HCT116 (cell line): ENCODE data around the gene ASPG. TPM values are rescaled to one million over a fixed set of nuclear protein-coding genes. Genes with fewer than 3 reads are reported as not detected.

ENCODE experiments used
- ATAC-seq: fragments of 200-7000 bp; cut with Tn5 transposase; 2 replicates; pipeline ENCODE4 v1.9.1; 2020; ENCODE audit warnings: mild to moderate bottlenecking, moderate library complexity
- BruUV-seq: library from RNA; stranded (reverse); fragments of 400-500 nt; replicated peaks from 2 replicates; lab custom pipeline; 2021; lab: Mats Ljungman, UMichigan
- CTCF ChIA-PET: fragments of 300-600 bp; sonication (Branson Sonifier 250); formaldehyde crosslinking; loops from one replicate; lab custom pipeline; 2021; ENCODE audit warnings: antibody characterized with exemption; lab: Charles Lee
- POLR2A ChIA-PET: fragments of 300-600, 350-600 bp; sonication (Branson Sonifier 250); formaldehyde crosslinking; loops from one replicate; lab custom pipeline; 2021; ENCODE audit warnings: antibody characterized with exemption; lab: Charles Lee
- RAD21 ChIA-PET, 2 experiments: fragments of 300-600 bp; sonication (Branson Sonifier 250); formaldehyde crosslinking; loops; one replicate each; lab custom pipeline; 2023; ENCODE audit warnings: low total read pairs in 2 of 2; ENCODE audit not compliant: uncharacterized antibody in 2 of 2, unreplicated experiment in 2 of 2, low non-redundant PET in 1 of 2; lab: Charles Lee
- DNase-seq: peaks from one replicate; pipeline ENCODE4 v3.0.0-alpha.2; 2010; ENCODE audit warnings: low read depth, low spot score
- H2AFZ ChIP-seq: fragments of 200-600 bp; shearing (Covaris generic), sonication (generic); 2 replicates; pipeline ENCODE4 v1.6.1; 2017; ENCODE audit warnings: low read depth, mixed run types, mixed read lengths, antibody characterized with exemption, low read length; ENCODE audit not compliant: poor library complexity, severe bottlenecking
- H3K27ac ChIP-seq: 2 replicates; pipeline ENCODE4 v1.5.1; 2012; ENCODE audit warnings: low read depth, low read length
- H3K27me3 ChIP-seq: fragments of 200-600 bp; sonication (generic); 2 replicates; pipeline ENCODE4 v1.6.1; 2016; ENCODE audit warnings: mixed run types, low read length, mixed read lengths; ENCODE audit not compliant: insufficient read depth
- H3K36me3 ChIP-seq, 2 experiments: fragments of 200-500 bp in 1 of 2; fragments of 200-600 bp in 1 of 2; sonication (Bioruptor generic) in 1 of 2; sonication (generic) in 1 of 2; 2 replicates each; pipeline versions ENCODE4 v1.5.1 to v1.6.1; 2014 to 2016; ENCODE audit warnings: low read length in 2 of 2, inconsistent platforms in 1 of 2, mixed read lengths in 1 of 2, mixed run types in 1 of 2; ENCODE audit not compliant: insufficient read depth in 2 of 2, control insufficient read depth in 1 of 2
- H3K4me1 ChIP-seq, 2 experiments: fragments of 200-600 bp in 1 of 2; sonication (generic) in 1 of 2; 2 replicates each; pipeline versions ENCODE4 v1.5.1 to v1.6.1; 2012 to 2017; ENCODE audit warnings: low read length in 2 of 2, inconsistent platforms in 1 of 2, mild to moderate bottlenecking in 1 of 2, mixed read lengths in 1 of 2, mixed run types in 1 of 2, moderate library complexity in 1 of 2; ENCODE audit not compliant: insufficient read depth in 2 of 2, control insufficient read depth in 1 of 2
- H3K4me2 ChIP-seq: fragments of 200-600 bp; sonication (generic); 2 replicates; pipeline ENCODE4 v1.6.1; 2017; ENCODE audit warnings: mixed run types, low read length, mixed read lengths
- H3K4me3 ChIP-seq, 2 experiments: fragments of 200-600 bp in 1 of 2; sonication (generic) in 1 of 2; replicated peaks in 1 of 2; 2 replicates each; pipeline ENCODE4 v1.5.1; 2011 to 2016; ENCODE audit warnings: low read length in 2 of 2, control low read depth in 1 of 2, low read depth in 1 of 2, mild to moderate bottlenecking in 1 of 2, mixed read lengths in 1 of 2, mixed run types in 1 of 2
- H3K79me2 ChIP-seq: fragments of 200-600 bp; sonication (generic); 2 replicates; pipeline ENCODE4 v1.6.1; 2017; ENCODE audit warnings: mild to moderate bottlenecking, mixed run types, low read length, moderate library complexity, mixed read lengths; ENCODE audit not compliant: insufficient read depth
- H3K9ac ChIP-seq: fragments of 200-600 bp; sonication (generic); 2 replicates; pipeline ENCODE4 v1.6.1; 2016; ENCODE audit warnings: low read length, mixed read lengths
- H3K9me2 ChIP-seq: fragments of 200-600 bp; sonication (generic), shearing (Covaris generic); 2 replicates; pipeline ENCODE4 v1.6.1; 2017; ENCODE audit warnings: mixed run types, mild to moderate bottlenecking, moderate library complexity; ENCODE audit not compliant: insufficient read depth
- H3K9me3 ChIP-seq, 2 experiments: fragments of 200-500 bp in 1 of 2; fragments of 200-600 bp in 1 of 2; sonication (Bioruptor generic) in 1 of 2; sonication (generic) in 1 of 2; 2 replicates each; pipeline ENCODE4 v1.6.1; 2014 to 2017; ENCODE audit warnings: low read length in 2 of 2, mixed read lengths in 2 of 2, inconsistent platforms in 1 of 2, low read depth in 1 of 2, mild to moderate bottlenecking in 1 of 2, mixed run types in 1 of 2, moderate library complexity in 1 of 2; ENCODE audit not compliant: control insufficient read depth in 1 of 2, insufficient read depth in 1 of 2
- H4K20me1 ChIP-seq: fragments of 200-600 bp; sonication (generic), shearing (Covaris generic); 2 replicates; pipeline ENCODE4 v1.6.1; 2017; ENCODE audit warnings: mixed run types, mild to moderate bottlenecking, moderate library complexity; ENCODE audit not compliant: insufficient read depth
- CBX3 ChIP-seq: IDR thresholded peaks from 2 replicates; pipeline ENCODE4 v1.6.1; 2012; ENCODE audit warnings: low read depth
- CTCF ChIP-seq, 3 experiments: fragments of 200-600 bp in 1 of 3; sonication (generic) in 1 of 3; IDR thresholded peaks in 2 of 3; conservative IDR thresholded peaks in 1 of 3; 2 replicates each; pipeline ENCODE4 v1.5.1; 2012 to 2017; ENCODE audit warnings: low read depth in 2 of 3, low read length in 2 of 3, antibody characterized with exemption in 1 of 3, borderline replicate concordance in 1 of 3, control low read depth in 1 of 3, mild to moderate bottlenecking in 1 of 3, mixed read lengths in 1 of 3, mixed run types in 1 of 3, moderate library complexity in 1 of 3; ENCODE audit not compliant: insufficient read depth in 1 of 3
- ELF1 ChIP-seq: IDR thresholded peaks from 2 replicates; pipeline ENCODE4 v1.6.1; 2012; ENCODE audit warnings: low read depth, borderline replicate concordance
- EZH2 ChIP-seq: fragments of 200-600 bp; sonication (generic); IDR thresholded peaks from 2 replicates; pipeline ENCODE4 v1.6.1; 2017; ENCODE audit warnings: antibody characterized with exemption, mixed run types
- FOSL1 ChIP-seq: IDR thresholded peaks from 2 replicates; pipeline ENCODE4 v1.6.1; 2012; ENCODE audit warnings: low read depth
- POLR2AphosphoS5 ChIP-seq: IDR thresholded peaks from 2 replicates; pipeline ENCODE4 v1.6.1; 2011; ENCODE audit warnings: mild to moderate bottlenecking, low read depth, low read length, moderate library complexity
- SIN3A ChIP-seq: IDR thresholded peaks from 2 replicates; pipeline ENCODE4 v1.6.1; 2012; ENCODE audit warnings: low read depth
- SP1 ChIP-seq: IDR thresholded peaks from 2 replicates; pipeline ENCODE4 v1.6.1; 2012; ENCODE audit warnings: low read depth
- SRF ChIP-seq: IDR thresholded peaks from 2 replicates; pipeline ENCODE4 v1.6.1; 2012; ENCODE audit warnings: low read depth
- TCF7L2 ChIP-seq: IDR thresholded peaks from 2 replicates; pipeline ENCODE4 v1.7.0; 2011; ENCODE audit warnings: borderline replicate concordance, inconsistent platforms; ENCODE audit not compliant: insufficient read depth, insufficient read length; ENCODE audit errors: extremely low read depth
- YY1 ChIP-seq: IDR thresholded peaks from 2 replicates; pipeline ENCODE4 v1.6.1; 2011; ENCODE audit warnings: low read length, low read depth, moderate library complexity, mild to moderate bottlenecking; ENCODE audit not compliant: insufficient replicate concordance; ENCODE audit errors: extremely low read depth
- intact Hi-C: fragments of 100-400 bp; cut with micrococcal nuclease; formaldehyde crosslinking; loops from 2 replicates; pipeline ENCODE4 v1.10.0; 2022
- total RNA-seq: library from RNA; stranded (reverse); gene quantifications from one replicate; pipeline ENCODE4 v1.2.1, GENCODE V29; 2021; ENCODE audit not compliant: unreplicated experiment

The ASPG gene
- total RNA-seq, 1 experiment from 2014 or later = not detected

DNA sequence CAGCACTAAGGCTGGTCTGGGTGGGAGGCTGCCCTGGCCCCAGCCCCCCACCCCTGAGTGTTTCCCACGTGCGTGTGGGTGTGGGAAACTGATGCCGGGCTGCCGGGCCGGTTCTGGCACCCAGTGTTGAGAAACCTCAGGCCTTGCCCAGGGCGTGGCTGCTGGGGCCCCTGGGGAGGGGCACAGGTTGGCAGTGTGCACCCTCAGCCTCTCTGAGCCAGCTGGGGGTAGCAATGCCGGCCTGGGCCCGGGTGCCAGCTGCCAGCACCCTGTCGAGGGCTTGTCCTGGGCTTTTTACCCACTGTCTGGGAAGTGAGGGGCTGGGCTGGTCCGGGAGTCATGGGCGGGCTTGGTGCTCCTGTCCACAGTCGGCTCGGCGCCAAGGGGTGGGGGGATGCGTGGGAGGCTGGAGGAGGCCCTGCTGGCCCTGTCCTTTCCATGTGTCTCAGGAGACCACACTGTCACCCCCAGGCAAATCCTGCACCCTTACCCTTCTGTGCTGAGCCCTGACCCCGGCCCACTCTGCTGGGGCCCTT, 15.7 kb downstream of the ASPG start:
- POLR2A ChIA-PET = no interaction called here
- Histone ChIP-seq H3K4me3 (no peak overlapping the region), H3K9me3 (no peaks in the 10 kb centered on the region), H3K4me1 (peaks cover 7 to 12% of the 10 kb centered on the region in 2 experiments; a peak in 3 of 4 replicates)
- no peak for ATAC-seq
- DNase-seq = no peak
- TF ChIP-seq CBX3 = no peak
- TF ChIP-seq ELF1 = no peak
- no peak for TF ChIP-seq POLR2AphosphoS5
- no peak for TF ChIP-seq SP1
- TF ChIP-seq YY1 = no peak
- TF ChIP-seq FOSL1 = no peak
- no peak for TF ChIP-seq CTCF (IDR thresholded peaks at IDR 0.05 in 2 of 3, conservative IDR thresholded peaks at IDR 0.05 in 1 of 3; ENCODE audit: borderline replicate concordance in 1 of 3, insufficient read depth in 1 of 3, low read depth in 2 of 3, low read length in 2 of 3)
- no peak for TF ChIP-seq SIN3A
- TF ChIP-seq SRF = no peak
- no peak for TF ChIP-seq EZH2
- no peak for TF ChIP-seq TCF7L2
- TF ChIP-seq, all 23 proteins: peak for 0
- H3K79me2 ChIP-seq = no peaks in the 10 kb centered on the region
- intact Hi-C loops = no loop called here
- H3K9ac ChIP-seq = no peak overlapping the region
- no peak overlapping the region for H2AFZ ChIP-seq
- no TSS peak for BruUV-seq
- H3K9me2 ChIP-seq = no peaks in the 10 kb centered on the region
- H3K36me3 ChIP-seq = no peaks in the 10 kb centered on the region
- H3K27ac ChIP-seq = no peak overlapping the region; the same call in 1 of the 2 replicates
- H4K20me1 ChIP-seq = no peaks in the 10 kb centered on the region
- CTCF ChIA-PET = no interaction called here
- H3K4me2 ChIP-seq = no peak overlapping the region
- RAD21 ChIA-PET = no interaction called here
- no peaks in the 10 kb centered on the region for H3K27me3 ChIP-seq
